ENCODE measurements around the gene ITGB4. TPM values are rescaled to one million over a fixed set of nuclear protein-coding genes. Genes with fewer than 3 reads are reported as not detected.

ITGB4 gene
- total RNA-seq, 1 donor from 2014 or later, result 26.4 TPM

DNA sequence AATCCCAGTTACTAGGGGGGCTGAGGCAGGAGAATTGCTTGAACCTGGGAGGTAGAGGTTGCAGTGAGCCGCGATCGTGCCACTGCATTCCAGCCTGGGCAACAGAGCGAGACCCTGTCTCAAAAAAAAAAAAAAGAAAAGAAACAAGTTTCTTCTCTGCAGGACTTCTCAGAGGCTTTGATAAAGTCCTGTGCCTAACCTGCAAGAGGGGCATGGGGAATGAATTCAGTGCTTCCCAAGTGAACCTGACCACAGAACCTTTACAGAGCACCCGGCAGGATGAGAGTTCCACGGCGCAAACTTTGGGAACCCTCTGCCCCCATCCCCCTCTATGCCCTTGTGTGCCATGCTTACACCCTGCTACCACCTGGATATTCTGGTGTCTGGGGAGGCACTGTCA, 17.9 kb downstream of the ITGB4 start:
- no peak overlapping the region for H3K27ac Mint-ChIP-seq

GRCh38 chr17:75739801-75740200, 18.5 kb downstream of the ITGB4 start:
- H3K9me3 Mint-ChIP-seq, result no peaks in the 10 kb centered on the region
- peaks cover 3% of the 10 kb centered on the region for H3K27me3 Mint-ChIP-seq
- no peaks in the 10 kb centered on the region for H3K4me1 Mint-ChIP-seq (ENCODE audit: unreplicated experiment)
- no peak for DNase-seq (ENCODE audit: extremely low spot score, unreplicated experiment)
- H3K27ac Mint-ChIP-seq, result no peak overlapping the region
- no peak overlapping the region for H3K4me3 Mint-ChIP-seq
- no peak for TF ChIP-seq CTCF (conservative IDR thresholded peaks at IDR 0.05)
- no peaks in the 10 kb centered on the region for H3K36me3 Mint-ChIP-seq

More for the DNA sequence above, 17.9 kb downstream of the ITGB4 start:
- Mint-ChIP-seq H3K4me3 (no peak overlapping the region), H3K4me1 (ENCODE audit: unreplicated experiment) (no peaks in the 10 kb centered on the region), H3K36me3 (no peaks in the 10 kb centered on the region), H3K27me3 (peaks cover 3% of the 10 kb centered on the region), H3K9me3 (no peaks in the 10 kb centered on the region)
- DNase-seq (ENCODE audit: extremely low spot score, unreplicated experiment), result no peak
- no peak for TF ChIP-seq CTCF (conservative IDR thresholded peaks at IDR 0.05)

- Mint-ChIP-seq H3K27ac (no peak overlapping the region), H3K36me3 (no peaks in the 10 kb centered on the region), H3K27me3 (peaks cover 3% of the 10 kb centered on the region), H3K9me3 (no peaks in the 10 kb centered on the region), H3K4me1 (ENCODE audit: unreplicated experiment) (no peaks in the 10 kb centered on the region), H3K4me3 (no peak overlapping the region)
- DNase-seq (ENCODE audit: extremely low spot score, unreplicated experiment), result no peak
- no peak for TF ChIP-seq CTCF (conservative IDR thresholded peaks at IDR 0.05)
These were observed 19.0 kb downstream of the ITGB4 start for GRCh38 chr17:75740215-75740614.

- Mint-ChIP-seq H3K36me3 (no peaks in the 10 kb centered on the region), H3K27me3 (peaks cover under 1% of the 10 kb centered on the region), H3K9me3 (no peaks in the 10 kb centered on the region), H3K27ac (no peak overlapping the region), H3K4me3 (no peak overlapping the region), H3K4me1 (ENCODE audit: unreplicated experiment) (no peaks in the 10 kb centered on the region)
- DNase-seq (ENCODE audit: extremely low spot score, unreplicated experiment), result no peak
- no peak for TF ChIP-seq CTCF (conservative IDR thresholded peaks at IDR 0.05)
These were observed 19.4 kb downstream of the ITGB4 start for GRCh38 chr17:75740631-75741077.

GRCh38 chr17:75742337-75742736, 21.1 kb downstream of the ITGB4 start:
- no peaks in the 10 kb centered on the region for H3K36me3 Mint-ChIP-seq
- DNase-seq (ENCODE audit: extremely low spot score, unreplicated experiment), result no peak
- H3K27ac Mint-ChIP-seq, result no peak overlapping the region
- H3K4me3 Mint-ChIP-seq, result no peak overlapping the region
- H3K4me1 Mint-ChIP-seq (ENCODE audit: unreplicated experiment), result no peaks in the 10 kb centered on the region
- no peaks in the 10 kb centered on the region for H3K27me3 Mint-ChIP-seq
- no peaks in the 10 kb centered on the region for H3K9me3 Mint-ChIP-seq
- TF ChIP-seq CTCF (conservative IDR thresholded peaks at IDR 0.05), result no peak
